ENCODE results near the gene GTF3C4.

The GTF3C4 gene

GRCh38 chr9:132639322-132639721 is 30.9 kb upstream of the GTF3C4 start:
- TF ChIP-seq CTCF (IDR thresholded peaks at IDR 0.05; ENCODE audit: insufficient read depth, low read length) = no peak
- TF ChIP-seq REST (IDR thresholded peaks at IDR 0.05; ENCODE audit: insufficient replicate concordance, low read depth) = no peak
- TF ChIP-seq GABPA (IDR thresholded peaks at IDR 0.05; ENCODE audit: low read depth) = no peak
- TF ChIP-seq POLR2AphosphoS5 (IDR thresholded peaks at IDR 0.05; ENCODE audit: low read depth) = no peak
- no peak for TF ChIP-seq SPI1 (IDR thresholded peaks at IDR 0.05; ENCODE audit: borderline replicate concordance, low read depth)
- no peaks in the 10 kb centered on the region for H3K27me3 ChIP-seq (ENCODE audit: insufficient read depth, poor library complexity, severe bottlenecking)
- no peak overlapping the region for H3K4me3 ChIP-seq (replicated peaks; ENCODE audit: insufficient read depth, low read length)
- DNase-seq (ENCODE audit: low read depth in 1 of 2, low spot score in 1 of 2) = no peak
- no peak overlapping the region for H3K27ac ChIP-seq (replicated peaks)

GRCh38 chr9:132641216-132641615 is 29.0 kb upstream of the GTF3C4 start:
- H3K4me3 ChIP-seq (replicated peaks; ENCODE audit: insufficient read depth, low read length) = no peak overlapping the region
- no peak for DNase-seq (ENCODE audit: low read depth in 1 of 2, low spot score in 1 of 2)
- no peak overlapping the region for H3K27ac ChIP-seq (replicated peaks)
- TF ChIP-seq SPI1 (IDR thresholded peaks at IDR 0.05; ENCODE audit: borderline replicate concordance, low read depth) (no peak), CTCF (IDR thresholded peaks at IDR 0.05; ENCODE audit: insufficient read depth, low read length) (no peak), POLR2AphosphoS5 (IDR thresholded peaks at IDR 0.05; ENCODE audit: low read depth) (no peak), REST (IDR thresholded peaks at IDR 0.05; ENCODE audit: insufficient replicate concordance, low read depth) (no peak), GABPA (IDR thresholded peaks at IDR 0.05; ENCODE audit: low read depth) (no peak)
- H3K27me3 ChIP-seq (ENCODE audit: insufficient read depth, poor library complexity, severe bottlenecking) = no peaks in the 10 kb centered on the region

DNA sequence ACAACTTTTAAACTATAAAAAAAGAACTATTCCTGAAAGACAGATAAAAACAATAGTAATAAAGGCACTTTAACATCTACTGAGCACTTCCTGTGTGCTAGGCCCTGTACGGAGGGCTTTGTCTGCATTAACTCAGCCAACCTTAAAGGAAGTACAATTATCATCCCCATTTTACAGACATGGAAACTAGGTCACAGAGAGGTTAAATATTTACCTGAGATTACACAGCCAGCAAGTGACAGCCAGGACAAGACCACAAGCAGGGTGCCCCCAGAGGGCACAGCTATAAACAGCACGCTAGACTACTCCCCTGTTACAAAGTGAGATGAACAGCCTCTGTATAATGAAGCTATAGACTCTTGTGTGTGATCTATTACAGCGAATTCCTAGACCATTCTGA is 26.0 kb upstream of the GTF3C4 start:
- no peak for DNase-seq (ENCODE audit: low read depth in 1 of 2, low spot score in 1 of 2)

DNA sequence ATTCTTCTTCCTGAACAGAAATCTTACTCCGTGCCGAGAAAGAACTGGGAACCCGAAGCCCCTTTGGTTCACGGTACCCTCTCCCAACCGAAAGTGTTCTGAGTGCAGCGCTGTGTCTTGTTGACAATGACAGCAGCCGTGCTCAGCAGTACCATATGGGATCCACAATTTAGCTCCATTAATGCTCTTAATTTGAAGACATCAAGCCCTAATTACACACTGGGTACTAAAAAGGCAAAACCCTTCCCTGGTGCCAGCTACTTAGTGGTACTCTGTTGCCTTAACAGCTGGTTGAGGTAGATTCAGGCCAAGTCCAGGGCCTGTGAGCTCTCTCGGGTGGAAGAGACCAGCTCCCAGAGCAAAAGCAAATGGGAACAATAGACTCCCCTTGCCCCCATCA is 25.0 kb upstream of the GTF3C4 start:
- TF ChIP-seq POLR2AphosphoS5 (IDR thresholded peaks at IDR 0.05; ENCODE audit: low read depth) = no peak
- no peak for TF ChIP-seq GABPA (IDR thresholded peaks at IDR 0.05; ENCODE audit: low read depth)
- no peak for TF ChIP-seq SPI1 (IDR thresholded peaks at IDR 0.05; ENCODE audit: borderline replicate concordance, low read depth)
- TF ChIP-seq CTCF (IDR thresholded peaks at IDR 0.05; ENCODE audit: insufficient read depth, low read length) = no peak
- no peak for TF ChIP-seq REST (IDR thresholded peaks at IDR 0.05; ENCODE audit: insufficient replicate concordance, low read depth)
- Histone ChIP-seq H3K4me3 (replicated peaks; ENCODE audit: insufficient read depth, low read length) (no peak overlapping the region), H3K27me3 (ENCODE audit: insufficient read depth, poor library complexity, severe bottlenecking) (no peaks in the 10 kb centered on the region), H3K27ac (replicated peaks) (no peak overlapping the region)
- no peak for DNase-seq (ENCODE audit: low read depth in 1 of 2, low spot score in 1 of 2)

More for the DNA sequence above, 26.0 kb upstream of the GTF3C4 start:
- H3K27ac ChIP-seq (replicated peaks) = no peak overlapping the region
- no peaks in the 10 kb centered on the region for H3K27me3 ChIP-seq (ENCODE audit: insufficient read depth, poor library complexity, severe bottlenecking)
- no peak overlapping the region for H3K4me3 ChIP-seq (replicated peaks; ENCODE audit: insufficient read depth, low read length)
- no peak for TF ChIP-seq POLR2AphosphoS5 (IDR thresholded peaks at IDR 0.05; ENCODE audit: low read depth)
- TF ChIP-seq GABPA (IDR thresholded peaks at IDR 0.05; ENCODE audit: low read depth) = no peak

Data from HL-60 (cell line).